Liver (tissue), 9 donors: ENCODE measurements around the gene SLC5A6. TPM values are rescaled to one million over a fixed set of nuclear protein-coding genes. Genes with fewer than 3 reads are reported as not detected.
A peak's percentile ranks its signal among the peaks of the same experiment; 100 is the strongest.

Experiments used
- DNase-seq: peaks from one replicate; pipeline ENCODE4 v3.0.0-alpha.2; 2017; ENCODE audit warnings: low spot score
- H3K27ac ChIP-seq, 2 donors: one replicate each; pipeline ENCODE4 v1.7.0; 2013; ENCODE audit warnings: inconsistent platforms in 2 of 2, low read length in 2 of 2, control low read depth in 1 of 2, low read depth in 1 of 2, mild to moderate bottlenecking in 1 of 2
- H3K27me3 ChIP-seq, 4 donors: one replicate each; pipeline versions ENCODE4 v1.6.1 to v1.7.0; 2013; ENCODE audit warnings: low read length in 3 of 4, inconsistent platforms in 1 of 4, mild to moderate bottlenecking in 1 of 4, moderate library complexity in 1 of 4; ENCODE audit not compliant: control insufficient read depth in 4 of 4, insufficient read depth in 4 of 4
- H3K36me3 ChIP-seq, 4 donors: one replicate each; pipeline versions ENCODE4 v1.6.1 to v1.7.0; 2013; ENCODE audit warnings: low read length in 3 of 4, mild to moderate bottlenecking in 3 of 4, low read depth in 1 of 4, moderate library complexity in 1 of 4; ENCODE audit not compliant: control insufficient read depth in 4 of 4, insufficient read depth in 3 of 4
- H3K4me1 ChIP-seq, 4 donors: one replicate each; pipeline versions ENCODE4 v1.6.1 to v1.7.0; 2013; ENCODE audit warnings: low read length in 3 of 4, mild to moderate bottlenecking in 3 of 4, moderate library complexity in 1 of 4; ENCODE audit not compliant: control insufficient read depth in 4 of 4, insufficient read depth in 4 of 4
- H3K4me3 ChIP-seq, 3 donors: one replicate each; pipeline versions ENCODE4 v1.6.1 to v1.7.0; 2013; ENCODE audit warnings: low read length in 3 of 3, control low read depth in 1 of 3, low read depth in 1 of 3, mild to moderate bottlenecking in 1 of 3
- H3K9ac ChIP-seq, 2 donors: one replicate each; pipeline ENCODE4 v1.7.0; 2013; ENCODE audit warnings: low read length in 2 of 2, mild to moderate bottlenecking in 2 of 2, moderate library complexity in 2 of 2, control low read depth in 1 of 2, low read depth in 1 of 2
- H3K9me3 ChIP-seq, 4 donors: one replicate each; pipeline versions ENCODE4 v1.6.1 to v1.7.0; 2013; ENCODE audit warnings: low read length in 3 of 4; ENCODE audit not compliant: control insufficient read depth in 4 of 4
- ATF3 ChIP-seq: IDR thresholded peaks from 2 replicates; pipeline ENCODE4 v1.6.1; 2016; ENCODE audit warnings: antibody characterized with exemption
- CTCF ChIP-seq: fragments of 150-350 bp; IDR thresholded peaks from 2 replicates; pipeline ENCODE4 v1.5.1; 2017; ENCODE audit warnings: improper control_type of control experiment, low read depth, low read length; ENCODE audit not compliant: missing input control
- EGR1 ChIP-seq, 2 donors: IDR thresholded peaks; 2 replicates each; pipeline ENCODE4 v1.6.1; 2016 to 2018; ENCODE audit warnings: antibody characterized with exemption in 2 of 2, low read depth in 2 of 2
- FOXA1 ChIP-seq: IDR thresholded peaks from 2 replicates; pipeline ENCODE4 v1.6.1; 2016; ENCODE audit warnings: antibody characterized with exemption
- FOXA2 ChIP-seq: IDR thresholded peaks from 2 replicates; pipeline ENCODE4 v1.6.1; 2016; ENCODE audit warnings: antibody characterized with exemption
- GABPA ChIP-seq, 2 donors: IDR thresholded peaks in 1 of 2; conservative IDR thresholded peaks in 1 of 2; 2 replicates each; pipeline ENCODE4 v1.6.1; 2016; ENCODE audit warnings: antibody characterized with exemption in 2 of 2, mild to moderate bottlenecking in 1 of 2, moderate library complexity in 1 of 2
- HNF4A ChIP-seq, 2 donors: conservative IDR thresholded peaks; 2 replicates each; pipeline ENCODE4 v1.6.1; 2016; ENCODE audit warnings: antibody characterized with exemption in 2 of 2, mild to moderate bottlenecking in 2 of 2
- HNF4G ChIP-seq: IDR thresholded peaks from 2 replicates; pipeline ENCODE4 v1.6.1; 2016; ENCODE audit warnings: antibody characterized with exemption
- JUND ChIP-seq, 2 donors: IDR thresholded peaks; 2 replicates each; pipeline ENCODE4 v1.6.1; 2016; ENCODE audit warnings: antibody characterized with exemption in 2 of 2
- MAX ChIP-seq: IDR thresholded peaks from 2 replicates; pipeline ENCODE4 v1.6.1; 2016; ENCODE audit warnings: antibody characterized with exemption
- NR2F2 ChIP-seq: IDR thresholded peaks from 2 replicates; pipeline ENCODE4 v1.6.1; 2016; ENCODE audit warnings: antibody characterized with exemption
- RAD21 ChIP-seq, 2 donors: IDR thresholded peaks; 2 replicates each; pipeline ENCODE4 v1.6.1; 2016; ENCODE audit warnings: antibody characterized with exemption in 2 of 2, mild to moderate bottlenecking in 2 of 2
- REST ChIP-seq: IDR thresholded peaks from 2 replicates; pipeline ENCODE4 v1.6.1; 2016; ENCODE audit warnings: antibody characterized with exemption, mild to moderate bottlenecking
- RXRA ChIP-seq, 2 donors: IDR thresholded peaks; 2 replicates each; pipeline ENCODE4 v1.6.1; 2017 to 2018; ENCODE audit warnings: antibody characterized with exemption in 2 of 2, mild to moderate bottlenecking in 1 of 2
- SP1 ChIP-seq: IDR thresholded peaks from 2 replicates; pipeline ENCODE4 v1.6.1; 2018; ENCODE audit warnings: antibody characterized with exemption, mild to moderate bottlenecking
- TAF1 ChIP-seq: conservative IDR thresholded peaks from 2 replicates; pipeline ENCODE4 v1.6.1; 2016; ENCODE audit warnings: antibody characterized with exemption, mild to moderate bottlenecking
- YY1 ChIP-seq: IDR thresholded peaks from 2 replicates; pipeline ENCODE4 v1.6.1; 2016; ENCODE audit warnings: antibody characterized with exemption, mild to moderate bottlenecking
- ZBTB33 ChIP-seq: IDR thresholded peaks from 2 replicates; pipeline ENCODE4 v1.6.1; 2016; ENCODE audit warnings: antibody characterized with exemption
- WGBS: extraction: QIAGEN DNeasy Blood & Tissue Kit; methylation state at CpG from one replicate; pipeline ENCODE4 v1.1.7; 2013; 5-methylcytosine and 5-hydroxymethylcytosine counted together
- polyA plus RNA-seq, 2 donors: library from polyadenylated mRNA; stranded (reverse) in 1 of 2; unstranded in 1 of 2; fragments of 200-250 nt in 1 of 2; fragments of >200 nt in 1 of 2; fragmentation: Nextera tagmentation in 1 of 2; extraction: Ambion mirVana in 1 of 2; gene quantifications; one replicate each; pipeline versions ENCODE4 v1.2.1 to v1.2.3, GENCODE V29; 2013 to 2015
- total RNA-seq, 2 donors: library from RNA; depleted of rRNA; stranded (reverse); fragments of >200 nt; gene quantifications; one replicate each; pipeline ENCODE4 v1.2.3, GENCODE V29; 2014
- donor health status: healthy.
- donor health status: healthy.
- donor health status: healthy.
- donor health status: healthy.
- donor health status: healthy.

Gene SLC5A6
- total and polyA plus RNA-seq, 4 donors = 12.5 to 217 (median 73.0) TPM

- TF ChIP-seq CTCF (no peak), REST (peak; percentile 89), HNF4A (conservative IDR thresholded peaks at IDR 0.05) (peak; percentile 80 to 85), NR2F2 (no peak), RAD21 (IDR thresholded peaks at IDR 0.05) (peak; percentile 51 to 56), MAX (peak; percentile 67), YY1 (peak; percentile 78)
Observed at GRCh38 chr2:27194538-27195354, 17.3 kb downstream of the SLC5A6 start (continued).

GRCh38 chr2:27191070-27191829 is 20.8 kb downstream of the SLC5A6 start:
- 41% methylated on average over 8 of the region's 8 CpGs for WGBS
- Histone ChIP-seq H3K9me3 (no peaks in the 10 kb centered on the region), H3K36me3 (no peaks in the 10 kb centered on the region), H3K4me3 (no peak overlapping the region), H3K27me3 (no peaks in the 10 kb centered on the region), H3K9ac (no peak overlapping the region), H3K27ac (peak overlapping the region; percentile 1 to 39), H3K4me1 (peaks cover 0 to 13% (median 6%) of the 10 kb centered on the region in 4 donors)
- DNase-seq = no peak
- peak; percentile 13 for TF ChIP-seq SP1
- peak; percentile 64 for TF ChIP-seq CTCF
- no peak for TF ChIP-seq EGR1 (IDR thresholded peaks at IDR 0.05; ENCODE audit: low read depth in 2 of 2)
- TF ChIP-seq MAX = peak; percentile 5
- no peak for TF ChIP-seq ZBTB33
- peak in 1 of 2 donors; percentile 40 for TF ChIP-seq RXRA (IDR thresholded peaks at IDR 0.05)
- no peak for TF ChIP-seq GABPA (IDR thresholded peaks at IDR 0.05 in 1 of 2, conservative IDR thresholded peaks at IDR 0.05 in 1 of 2)
- peak; percentile 89 to 91 for TF ChIP-seq RAD21 (IDR thresholded peaks at IDR 0.05)
- TF ChIP-seq YY1 = peak; percentile 84
- no peak for TF ChIP-seq JUND (IDR thresholded peaks at IDR 0.05)
- TF ChIP-seq TAF1 = no peak
- TF ChIP-seq HNF4G = no peak
- peak; percentile 5 to 16 for TF ChIP-seq HNF4A (conservative IDR thresholded peaks at IDR 0.05)
- TF ChIP-seq NR2F2 = no peak
- no peak for TF ChIP-seq FOXA2
- TF ChIP-seq ATF3 = peak; percentile 28
- no peak for TF ChIP-seq FOXA1
